ENCODE measurements around the gene AGAP2. TPM values are rescaled to one million over a fixed set of nuclear protein-coding genes. Genes with fewer than 3 reads are reported as not detected.
A peak's percentile ranks its signal among the peaks of the same experiment; 100 is the strongest.

AGAP2 gene
- total RNA-seq, 1 donor from 2014 or later, result 0.14 TPM

DNA sequence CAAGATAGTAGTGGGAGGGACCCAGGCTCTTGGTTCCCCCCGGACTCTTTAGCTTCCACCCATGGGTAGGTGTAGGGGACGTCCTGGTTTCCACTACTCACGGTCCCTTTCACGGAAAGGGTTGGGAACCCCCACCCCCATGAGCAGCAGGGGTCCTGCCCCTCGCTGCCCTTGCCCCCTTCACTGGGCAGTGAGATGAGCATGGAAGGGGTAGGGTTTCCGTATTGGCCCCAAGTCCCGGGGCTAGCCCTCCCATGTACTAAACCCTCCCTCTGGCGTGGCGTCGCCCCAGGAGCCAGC is 12.7 kb downstream of the AGAP2 start:
- peak overlapping the region; percentile 90 for H3K9ac ChIP-seq (ENCODE audit: low read length)

DNA sequence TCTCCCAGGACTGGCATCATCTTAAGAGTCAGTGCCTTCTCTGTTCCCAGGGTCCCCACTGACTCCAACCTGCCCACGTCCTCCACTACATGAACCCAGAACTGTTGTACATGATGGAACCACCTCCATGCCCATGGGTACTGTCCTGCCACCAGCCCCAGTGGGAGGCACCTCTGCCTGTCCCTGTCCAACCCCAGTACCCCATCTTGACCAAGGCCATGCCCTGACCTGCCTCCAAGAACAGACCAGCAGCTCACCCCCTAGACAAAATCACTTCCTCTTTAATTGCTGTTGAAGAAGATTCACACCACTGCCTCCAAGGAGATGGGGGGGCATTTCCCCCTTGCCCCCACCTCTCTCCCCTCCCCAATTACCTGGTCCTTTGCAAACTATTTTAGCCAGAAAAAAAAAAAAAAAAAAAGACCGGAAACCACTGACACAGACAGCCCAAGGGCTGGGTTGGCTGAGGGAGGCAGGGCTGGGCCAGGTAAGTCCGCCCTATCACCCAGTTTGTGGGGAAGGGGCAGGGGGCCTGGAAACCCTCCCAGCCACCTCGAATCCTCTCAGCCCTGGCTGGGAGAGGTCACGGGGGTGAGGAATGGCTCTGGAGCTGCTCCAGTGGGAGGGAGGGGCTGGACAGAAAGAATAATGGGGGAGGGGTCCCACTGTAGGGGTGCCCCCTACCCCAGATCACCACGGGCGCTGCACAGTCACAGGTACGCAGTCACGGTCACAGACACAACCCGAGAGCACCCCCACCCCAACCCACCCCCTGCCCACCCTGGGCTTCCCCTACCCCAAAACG is 13.4 kb downstream of the AGAP2 start:
- Mint-ChIP-seq H3K36me3 (ENCODE audit: low read depth, unreplicated experiment) (peaks cover 15% of the 10 kb centered on the region), H3K27ac (ENCODE audit: unreplicated experiment) (no peak overlapping the region), H3K27me3 (ENCODE audit: low read depth, unreplicated experiment) (peaks cover 59% of the 10 kb centered on the region), H3K4me1 (ENCODE audit: low read depth, unreplicated experiment) (no peaks in the 10 kb centered on the region), H3K4me3 (ENCODE audit: unreplicated experiment) (no peak overlapping the region), H3K9me3 (ENCODE audit: unreplicated experiment) (peaks cover 11% of the 10 kb centered on the region)
- no peak for TF ChIP-seq EZH2 (IDR thresholded peaks at IDR 0.05; ENCODE audit: insufficient read depth, low read length)
- TF ChIP-seq, protein P1, sequence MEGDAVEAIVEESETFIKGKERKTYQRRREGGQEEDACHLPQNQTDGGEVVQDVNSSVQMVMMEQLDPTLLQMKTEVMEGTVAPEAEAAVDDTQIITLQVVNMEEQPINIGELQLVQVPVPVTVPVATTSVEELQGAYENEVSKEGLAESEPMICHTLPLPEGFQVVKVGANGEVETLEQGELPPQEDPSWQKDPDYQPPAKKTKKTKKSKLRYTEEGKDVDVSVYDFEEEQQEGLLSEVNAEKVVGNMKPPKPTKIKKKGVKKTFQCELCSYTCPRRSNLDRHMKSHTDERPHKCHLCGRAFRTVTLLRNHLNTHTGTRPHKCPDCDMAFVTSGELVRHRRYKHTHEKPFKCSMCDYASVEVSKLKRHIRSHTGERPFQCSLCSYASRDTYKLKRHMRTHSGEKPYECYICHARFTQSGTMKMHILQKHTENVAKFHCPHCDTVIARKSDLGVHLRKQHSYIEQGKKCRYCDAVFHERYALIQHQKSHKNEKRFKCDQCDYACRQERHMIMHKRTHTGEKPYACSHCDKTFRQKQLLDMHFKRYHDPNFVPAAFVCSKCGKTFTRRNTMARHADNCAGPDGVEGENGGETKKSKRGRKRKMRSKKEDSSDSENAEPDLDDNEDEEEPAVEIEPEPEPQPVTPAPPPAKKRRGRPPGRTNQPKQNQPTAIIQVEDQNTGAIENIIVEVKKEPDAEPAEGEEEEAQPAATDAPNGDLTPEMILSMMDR (IDR thresholded peaks at IDR 0.05; ENCODE audit: insufficient read depth, low read depth, low read length), result no peak
- no peak overlapping the region for H3K4me3 ChIP-seq (ENCODE audit: insufficient read depth, low read depth, low read length)
- H3K27ac ChIP-seq (ENCODE audit: low read depth, low read length), result no peak overlapping the region
- H3K9ac ChIP-seq (ENCODE audit: low read length), result no peak overlapping the region
- peaks cover 7% of the 10 kb centered on the region for H3K4me1 ChIP-seq (ENCODE audit: insufficient read depth, low read length)
- FAIRE-seq (no peak), DNase-seq (ENCODE audit: low read depth) (no peak)
- H3K4me2 ChIP-seq (ENCODE audit: low read length), result no peak overlapping the region
- H2AFZ ChIP-seq (ENCODE audit: low read depth, low read length), result no peak overlapping the region
- peaks cover 6% of the 10 kb centered on the region for H4K20me1 ChIP-seq (ENCODE audit: insufficient read depth, low read length)
- H3K36me3 ChIP-seq (ENCODE audit: insufficient read depth, low read length), result peaks cover 9% of the 10 kb centered on the region
- no peaks in the 10 kb centered on the region for H3K9me3 ChIP-seq (ENCODE audit: insufficient read depth, low read depth, low read length)
- no peaks in the 10 kb centered on the region for H3K79me2 ChIP-seq (ENCODE audit: insufficient read depth, low read length)
- peaks cover 20% of the 10 kb centered on the region for H3K27me3 ChIP-seq (ENCODE audit: insufficient read depth, low read length)

More for the DNA sequence above, 12.7 kb downstream of the AGAP2 start:
- TF ChIP-seq, protein P1 (IDR thresholded peaks at IDR 0.05; ENCODE audit: insufficient read depth, low read depth, low read length), result no peak
- no peak for TF ChIP-seq EZH2 (IDR thresholded peaks at IDR 0.05; ENCODE audit: insufficient read depth, low read length)
- Histone ChIP-seq H4K20me1 (ENCODE audit: insufficient read depth, low read length) (peaks cover 8% of the 10 kb centered on the region), H3K27me3 (ENCODE audit: insufficient read depth, low read length) (peaks cover 22% of the 10 kb centered on the region), H3K9me3 (ENCODE audit: insufficient read depth, low read depth, low read length) (no peaks in the 10 kb centered on the region), H3K27ac (ENCODE audit: low read depth, low read length) (no peak overlapping the region), H3K4me2 (ENCODE audit: low read length) (peak overlapping the region; percentile 99), H3K36me3 (ENCODE audit: insufficient read depth, low read length) (peaks cover 9% of the 10 kb centered on the region), H3K4me1 (ENCODE audit: insufficient read depth, low read length) (peaks cover 7% of the 10 kb centered on the region), H3K79me2 (ENCODE audit: insufficient read depth, low read length) (no peaks in the 10 kb centered on the region), H2AFZ (ENCODE audit: low read depth, low read length) (peak overlapping the region; percentile 97), H3K4me3 (ENCODE audit: insufficient read depth, low read depth, low read length) (peak overlapping the region; percentile 85)
- H3K4me3 Mint-ChIP-seq (ENCODE audit: unreplicated experiment), result peak overlapping the region; percentile 91
- H3K9me3 Mint-ChIP-seq (ENCODE audit: unreplicated experiment), result peaks cover 11% of the 10 kb centered on the region
- H3K4me1 Mint-ChIP-seq (ENCODE audit: low read depth, unreplicated experiment), result no peaks in the 10 kb centered on the region
- DNase-seq (ENCODE audit: low read depth) (no peak), FAIRE-seq (no peak)
- peaks cover 66% of the 10 kb centered on the region for H3K27me3 Mint-ChIP-seq (ENCODE audit: low read depth, unreplicated experiment)
- H3K27ac Mint-ChIP-seq (ENCODE audit: unreplicated experiment), result no peak overlapping the region
- peaks cover 15% of the 10 kb centered on the region for H3K36me3 Mint-ChIP-seq (ENCODE audit: low read depth, unreplicated experiment)
